Retinal pigment epithelial cell (primary cell): ENCODE data around the gene HDAC7.

Experiments used
- DNase-seq: peaks from one replicate; pipeline ENCODE4 v3.0.0-alpha.2; 2010; ENCODE audit warnings: low read depth
- H3K4me3 ChIP-seq: 2 replicates; pipeline ENCODE4 v1.5.1; 2011; ENCODE audit warnings: mild to moderate bottlenecking, low read length, control low read depth, moderate library complexity
- TF ChIP-seq, protein P1 (sequence below): conservative IDR thresholded peaks from 2 replicates; pipeline ENCODE4 v1.5.1; 2011; ENCODE audit warnings: low read depth, low read length, control low read depth, inconsistent platforms

HDAC7 gene

DNA sequence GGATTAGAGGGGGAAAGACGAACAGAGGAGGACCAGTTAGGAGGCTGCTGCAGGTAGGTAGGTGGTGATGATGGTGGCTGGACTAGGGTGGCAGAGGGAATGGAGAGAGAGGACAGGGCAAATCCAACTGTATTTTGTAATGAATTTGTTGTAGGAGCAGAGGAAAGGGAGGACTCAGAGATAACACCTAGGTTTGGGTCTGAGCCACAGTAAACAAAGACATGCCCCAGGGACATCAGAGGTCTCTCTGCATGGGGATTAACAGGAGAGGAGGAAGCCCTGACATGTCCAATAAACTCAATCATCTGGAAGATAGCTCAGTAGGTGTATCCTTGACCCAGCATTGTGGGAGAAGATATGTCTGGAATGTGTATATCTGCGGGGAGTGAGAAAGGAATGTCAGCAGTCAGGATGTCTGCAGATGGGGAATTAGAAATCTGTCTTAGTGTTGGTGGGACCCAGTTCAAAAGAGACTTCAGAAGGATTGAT lies 51.3 kb downstream of the HDAC7 start:
- H3K4me3 ChIP-seq = no peak overlapping the region
- no peak for DNase-seq
- TF ChIP-seq, protein P1, sequence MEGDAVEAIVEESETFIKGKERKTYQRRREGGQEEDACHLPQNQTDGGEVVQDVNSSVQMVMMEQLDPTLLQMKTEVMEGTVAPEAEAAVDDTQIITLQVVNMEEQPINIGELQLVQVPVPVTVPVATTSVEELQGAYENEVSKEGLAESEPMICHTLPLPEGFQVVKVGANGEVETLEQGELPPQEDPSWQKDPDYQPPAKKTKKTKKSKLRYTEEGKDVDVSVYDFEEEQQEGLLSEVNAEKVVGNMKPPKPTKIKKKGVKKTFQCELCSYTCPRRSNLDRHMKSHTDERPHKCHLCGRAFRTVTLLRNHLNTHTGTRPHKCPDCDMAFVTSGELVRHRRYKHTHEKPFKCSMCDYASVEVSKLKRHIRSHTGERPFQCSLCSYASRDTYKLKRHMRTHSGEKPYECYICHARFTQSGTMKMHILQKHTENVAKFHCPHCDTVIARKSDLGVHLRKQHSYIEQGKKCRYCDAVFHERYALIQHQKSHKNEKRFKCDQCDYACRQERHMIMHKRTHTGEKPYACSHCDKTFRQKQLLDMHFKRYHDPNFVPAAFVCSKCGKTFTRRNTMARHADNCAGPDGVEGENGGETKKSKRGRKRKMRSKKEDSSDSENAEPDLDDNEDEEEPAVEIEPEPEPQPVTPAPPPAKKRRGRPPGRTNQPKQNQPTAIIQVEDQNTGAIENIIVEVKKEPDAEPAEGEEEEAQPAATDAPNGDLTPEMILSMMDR = no peak

DNA sequence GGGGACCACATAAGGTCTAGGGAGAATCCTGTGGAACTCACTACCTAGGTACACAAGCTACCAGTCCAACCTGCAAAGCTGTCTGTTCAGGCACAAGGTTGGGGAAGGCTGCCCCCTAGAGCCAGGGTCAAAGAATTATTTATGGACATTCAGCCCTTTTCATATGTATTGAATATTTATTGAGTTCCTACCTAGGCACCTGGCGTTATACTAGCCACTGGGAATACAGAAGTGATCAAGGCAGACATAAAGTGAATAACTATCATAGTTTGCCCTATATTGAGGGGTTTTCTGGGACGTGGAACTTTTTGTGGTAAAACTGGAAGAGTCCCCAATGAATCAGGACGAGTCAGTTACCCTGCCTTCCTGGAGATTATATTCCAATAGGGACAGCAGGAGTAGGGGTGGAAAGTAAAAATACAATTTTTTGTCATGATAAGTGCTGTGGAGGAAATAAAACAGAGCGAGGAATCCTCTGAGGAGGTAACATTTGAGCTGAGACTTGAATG lies 52.4 kb downstream of the HDAC7 start:
- TF ChIP-seq, protein P1 = peak; percentile 63
- DNase-seq = no peak
- H3K4me3 ChIP-seq = no peak overlapping the region

DNA sequence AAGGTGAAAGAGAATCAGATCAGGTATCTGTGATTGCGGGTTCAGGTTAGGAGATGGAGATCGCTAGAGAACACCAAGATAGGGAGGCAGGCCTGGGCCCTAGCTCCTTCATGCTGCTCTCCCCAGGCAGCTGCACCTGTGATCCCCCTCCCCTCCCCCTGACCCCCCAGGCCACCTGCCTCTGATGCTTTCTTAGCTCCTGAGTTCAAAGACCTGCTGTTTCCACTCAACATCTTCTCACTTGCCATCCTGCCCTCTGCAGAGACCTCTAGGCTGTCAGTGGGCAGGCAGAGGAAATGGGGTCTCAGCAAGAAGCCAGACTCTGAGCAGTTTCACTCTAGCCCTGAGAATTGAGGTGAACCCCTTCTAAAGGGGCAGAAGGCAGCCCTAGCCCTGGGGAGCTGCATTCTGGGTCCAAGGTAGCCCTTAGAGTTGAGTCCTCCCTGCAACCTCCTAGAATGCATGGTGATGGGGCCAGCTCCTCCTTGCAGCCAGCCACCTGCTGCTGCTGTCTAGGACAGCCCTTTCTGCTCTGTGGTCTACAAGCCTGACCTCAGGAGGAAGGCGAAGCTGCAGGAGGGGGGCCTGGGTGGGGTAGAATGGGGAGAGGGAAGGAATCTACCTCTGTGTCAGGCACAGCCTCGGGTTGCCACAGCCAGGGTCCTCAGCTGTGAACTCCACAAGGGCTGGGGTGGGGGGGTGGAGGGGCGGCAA lies 53.0 kb downstream of the HDAC7 start:
- DNase-seq = no peak
- TF ChIP-seq, protein P1 = no peak
- H3K4me3 ChIP-seq = no peak overlapping the region

DNA sequence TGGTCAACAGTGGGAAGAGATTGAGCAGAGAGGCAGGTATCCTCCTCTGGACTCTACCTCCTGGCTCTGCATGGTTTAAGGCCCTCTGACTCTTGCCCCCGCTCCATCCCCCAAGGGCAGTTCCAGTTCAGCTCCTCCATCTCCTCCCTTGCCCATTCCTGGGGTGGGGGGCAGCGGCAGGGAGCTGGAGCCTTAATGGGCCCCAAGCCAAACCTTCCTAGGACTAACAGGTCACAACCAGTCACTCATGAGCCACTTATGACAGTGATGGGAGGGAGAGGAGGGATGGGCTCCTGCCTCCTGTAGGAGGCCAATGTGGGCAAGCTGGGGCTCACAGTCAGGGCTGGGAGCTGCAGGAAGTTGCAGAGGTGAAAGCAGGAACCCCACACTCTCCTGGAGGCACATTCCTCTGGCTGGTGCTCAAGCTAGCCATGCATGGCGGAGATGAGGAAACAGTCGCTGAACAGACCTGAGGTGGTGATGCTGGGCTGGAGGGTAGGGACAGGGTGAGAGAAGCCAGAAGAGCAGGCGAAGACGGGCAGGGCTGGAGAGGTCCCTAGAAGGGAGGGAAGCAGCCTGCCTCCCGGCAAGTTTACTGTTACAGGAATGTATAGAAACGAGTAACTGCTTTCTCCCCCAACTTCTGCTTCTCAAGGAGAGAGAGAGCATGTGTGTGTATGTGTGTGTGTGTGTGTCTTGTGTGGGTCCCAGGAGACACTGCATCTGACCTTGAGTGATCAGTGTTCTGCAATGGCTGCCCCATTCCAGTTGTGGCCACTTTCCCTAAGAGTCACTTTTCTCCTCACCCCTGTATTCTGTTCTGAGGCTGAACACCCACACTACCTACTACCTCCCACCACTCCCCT lies 56.0 kb downstream of the HDAC7 start:
- no peak for DNase-seq
- H3K4me3 ChIP-seq = no peak overlapping the region
- TF ChIP-seq, protein P1 = no peak

DNA sequence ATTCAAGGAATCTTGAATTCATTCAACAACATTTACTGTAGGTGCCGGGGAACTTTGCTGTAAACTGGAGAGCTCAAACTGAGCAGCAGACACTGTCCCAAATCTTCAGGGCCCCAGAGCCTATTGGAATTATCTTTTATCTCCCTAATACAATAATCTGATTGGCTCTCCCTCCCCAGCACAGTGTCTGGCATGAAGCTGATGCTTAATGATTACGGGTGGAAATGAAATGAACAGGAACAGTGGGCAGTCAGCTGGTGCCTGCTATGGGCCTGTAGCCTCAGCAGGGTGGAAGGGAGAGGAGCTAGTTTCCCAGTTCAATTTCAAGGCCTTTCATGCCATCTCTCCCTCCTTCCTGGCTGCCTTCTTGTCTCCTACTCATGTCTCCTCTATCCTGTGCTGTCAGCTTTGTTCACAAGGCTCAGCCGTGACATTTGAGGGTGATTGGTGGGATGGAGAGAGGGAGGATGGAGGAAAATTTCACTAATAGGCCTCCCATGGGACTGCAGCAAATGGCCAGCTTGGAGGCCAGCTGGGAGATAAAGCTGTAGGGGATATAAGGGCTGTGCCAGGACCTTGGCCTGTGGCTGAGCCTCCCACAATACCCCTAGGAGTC lies 56.7 kb downstream of the HDAC7 start:
- DNase-seq = no peak
- TF ChIP-seq, protein P1 = no peak
- H3K4me3 ChIP-seq = no peak overlapping the region

DNA sequence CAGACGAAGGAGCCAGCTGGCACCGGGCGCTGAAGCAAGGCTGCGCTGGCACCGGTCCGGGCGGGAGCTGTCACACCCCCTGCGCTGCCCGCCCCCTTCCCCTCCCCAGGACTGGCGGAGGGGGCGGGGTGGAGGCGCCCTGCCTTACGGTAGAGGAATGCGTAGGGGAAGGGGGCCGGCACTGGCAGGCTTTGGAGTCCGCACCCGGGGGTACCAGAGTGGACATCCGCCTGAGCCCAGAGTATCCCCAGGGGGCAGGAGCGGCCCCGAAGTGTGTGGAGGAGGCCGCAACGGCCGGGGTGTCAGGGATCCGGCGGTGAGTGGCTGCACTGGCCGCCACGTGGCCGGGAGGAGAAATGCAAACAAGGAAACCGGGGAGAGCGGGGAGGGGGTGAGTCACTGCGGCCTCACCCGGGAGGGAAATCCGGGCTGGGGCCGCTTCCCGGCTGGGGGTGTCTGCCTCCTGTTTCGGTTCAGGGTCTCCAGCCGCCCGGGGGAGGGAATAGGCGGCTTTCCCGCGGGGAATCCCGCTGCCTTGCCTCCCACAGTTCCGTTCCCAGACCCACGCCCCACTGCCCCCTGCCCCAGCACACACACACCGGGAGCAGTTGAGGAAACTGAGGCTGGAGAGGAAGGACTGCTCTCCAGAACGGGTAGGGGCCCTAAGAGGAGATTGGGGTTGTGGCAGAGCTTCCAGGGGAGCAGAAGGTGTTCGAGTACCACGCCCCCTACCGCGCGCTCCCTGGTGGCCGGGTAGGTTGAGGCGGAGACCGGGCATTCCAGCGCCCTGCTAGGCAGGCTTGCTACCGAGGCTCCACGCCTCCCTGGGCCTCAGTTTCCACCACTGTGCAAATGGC lies 60.6 kb downstream of the HDAC7 start, which contains the start of gene RAPGEF3:
RAPGEF3 (minus strand) TSS at position 47 of the 857 bp plus-strand sequence. CDS start 324 bp downstream, outside the sequence.
- peak within 1 kb of the TSS; percentile 55 for H3K4me3 ChIP-seq
- no peak for DNase-seq
- TF ChIP-seq, protein P1 = peak; percentile 53
